ENCODE measurements around the gene MMP24OS.

GRCh38 chr20:35300469-35301262, 22.7 kb upstream of the MMP24OS start:
- TF ChIP-seq CTCF (conservative IDR thresholded peaks at IDR 0.05) (no peak), ZFX (IDR thresholded peaks at IDR 0.05) (no peak)

Data from C4-2B (cell line).